ENCODE results near the gene ARHGAP10.

DNA sequence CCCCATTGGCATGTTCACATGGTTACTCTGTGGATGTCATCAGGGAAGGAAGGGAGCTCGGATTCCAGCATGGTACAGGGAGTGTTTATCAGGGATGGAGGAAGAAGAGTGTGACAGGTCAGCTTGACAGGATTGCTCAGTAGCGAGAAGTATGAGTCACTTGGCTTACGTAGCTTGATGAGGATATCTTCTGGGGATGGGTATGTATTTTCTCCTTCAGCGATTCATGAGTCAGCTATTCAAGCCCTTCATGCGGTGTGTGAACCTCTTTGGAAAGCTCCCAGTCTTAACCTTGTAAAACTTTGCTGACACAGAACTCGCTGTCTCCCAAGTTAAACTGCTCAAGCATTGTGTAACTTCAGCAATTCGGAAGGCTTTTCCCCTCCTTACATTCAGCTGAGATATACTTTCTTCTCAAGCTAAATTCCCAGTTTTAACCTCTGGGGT, 275.4 kb downstream of the ARHGAP10 start:
- TF ChIP-seq DPF2 (IDR thresholded peaks at IDR 0.05) = no peak
- no peak for TF ChIP-seq POLR2AphosphoS5 (IDR thresholded peaks at IDR 0.05; ENCODE audit: low read length)
- TF ChIP-seq POLR2A (IDR thresholded peaks at IDR 0.05; ENCODE audit: low read depth, low read length) = no peak
- TF ChIP-seq, protein P1, sequence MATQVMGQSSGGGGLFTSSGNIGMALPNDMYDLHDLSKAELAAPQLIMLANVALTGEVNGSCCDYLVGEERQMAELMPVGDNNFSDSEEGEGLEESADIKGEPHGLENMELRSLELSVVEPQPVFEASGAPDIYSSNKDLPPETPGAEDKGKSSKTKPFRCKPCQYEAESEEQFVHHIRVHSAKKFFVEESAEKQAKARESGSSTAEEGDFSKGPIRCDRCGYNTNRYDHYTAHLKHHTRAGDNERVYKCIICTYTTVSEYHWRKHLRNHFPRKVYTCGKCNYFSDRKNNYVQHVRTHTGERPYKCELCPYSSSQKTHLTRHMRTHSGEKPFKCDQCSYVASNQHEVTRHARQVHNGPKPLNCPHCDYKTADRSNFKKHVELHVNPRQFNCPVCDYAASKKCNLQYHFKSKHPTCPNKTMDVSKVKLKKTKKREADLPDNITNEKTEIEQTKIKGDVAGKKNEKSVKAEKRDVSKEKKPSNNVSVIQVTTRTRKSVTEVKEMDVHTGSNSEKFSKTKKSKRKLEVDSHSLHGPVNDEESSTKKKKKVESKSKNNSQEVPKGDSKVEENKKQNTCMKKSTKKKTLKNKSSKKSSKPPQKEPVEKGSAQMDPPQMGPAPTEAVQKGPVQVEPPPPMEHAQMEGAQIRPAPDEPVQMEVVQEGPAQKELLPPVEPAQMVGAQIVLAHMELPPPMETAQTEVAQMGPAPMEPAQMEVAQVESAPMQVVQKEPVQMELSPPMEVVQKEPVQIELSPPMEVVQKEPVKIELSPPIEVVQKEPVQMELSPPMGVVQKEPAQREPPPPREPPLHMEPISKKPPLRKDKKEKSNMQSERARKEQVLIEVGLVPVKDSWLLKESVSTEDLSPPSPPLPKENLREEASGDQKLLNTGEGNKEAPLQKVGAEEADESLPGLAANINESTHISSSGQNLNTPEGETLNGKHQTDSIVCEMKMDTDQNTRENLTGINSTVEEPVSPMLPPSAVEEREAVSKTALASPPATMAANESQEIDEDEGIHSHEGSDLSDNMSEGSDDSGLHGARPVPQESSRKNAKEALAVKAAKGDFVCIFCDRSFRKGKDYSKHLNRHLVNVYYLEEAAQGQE (IDR thresholded peaks at IDR 0.05; ENCODE audit: low read depth, low read length) = no peak
- no peak for TF ChIP-seq BMI1 (IDR thresholded peaks at IDR 0.05; ENCODE audit: borderline replicate concordance)
- TF ChIP-seq, protein P2, sequence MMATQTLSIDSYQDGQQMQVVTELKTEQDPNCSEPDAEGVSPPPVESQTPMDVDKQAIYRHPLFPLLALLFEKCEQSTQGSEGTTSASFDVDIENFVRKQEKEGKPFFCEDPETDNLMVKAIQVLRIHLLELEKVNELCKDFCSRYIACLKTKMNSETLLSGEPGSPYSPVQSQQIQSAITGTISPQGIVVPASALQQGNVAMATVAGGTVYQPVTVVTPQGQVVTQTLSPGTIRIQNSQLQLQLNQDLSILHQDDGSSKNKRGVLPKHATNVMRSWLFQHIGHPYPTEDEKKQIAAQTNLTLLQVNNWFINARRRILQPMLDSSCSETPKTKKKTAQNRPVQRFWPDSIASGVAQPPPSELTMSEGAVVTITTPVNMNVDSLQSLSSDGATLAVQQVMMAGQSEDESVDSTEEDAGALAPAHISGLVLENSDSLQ (IDR thresholded peaks at IDR 0.05) = no peak
- TF ChIP-seq, protein P3, sequence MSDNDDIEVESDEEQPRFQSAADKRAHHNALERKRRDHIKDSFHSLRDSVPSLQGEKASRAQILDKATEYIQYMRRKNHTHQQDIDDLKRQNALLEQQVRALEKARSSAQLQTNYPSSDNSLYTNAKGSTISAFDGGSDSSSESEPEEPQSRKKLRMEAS (IDR thresholded peaks at IDR 0.05; ENCODE audit: low read depth, low read length) = no peak
- TF ChIP-seq, protein P4, sequence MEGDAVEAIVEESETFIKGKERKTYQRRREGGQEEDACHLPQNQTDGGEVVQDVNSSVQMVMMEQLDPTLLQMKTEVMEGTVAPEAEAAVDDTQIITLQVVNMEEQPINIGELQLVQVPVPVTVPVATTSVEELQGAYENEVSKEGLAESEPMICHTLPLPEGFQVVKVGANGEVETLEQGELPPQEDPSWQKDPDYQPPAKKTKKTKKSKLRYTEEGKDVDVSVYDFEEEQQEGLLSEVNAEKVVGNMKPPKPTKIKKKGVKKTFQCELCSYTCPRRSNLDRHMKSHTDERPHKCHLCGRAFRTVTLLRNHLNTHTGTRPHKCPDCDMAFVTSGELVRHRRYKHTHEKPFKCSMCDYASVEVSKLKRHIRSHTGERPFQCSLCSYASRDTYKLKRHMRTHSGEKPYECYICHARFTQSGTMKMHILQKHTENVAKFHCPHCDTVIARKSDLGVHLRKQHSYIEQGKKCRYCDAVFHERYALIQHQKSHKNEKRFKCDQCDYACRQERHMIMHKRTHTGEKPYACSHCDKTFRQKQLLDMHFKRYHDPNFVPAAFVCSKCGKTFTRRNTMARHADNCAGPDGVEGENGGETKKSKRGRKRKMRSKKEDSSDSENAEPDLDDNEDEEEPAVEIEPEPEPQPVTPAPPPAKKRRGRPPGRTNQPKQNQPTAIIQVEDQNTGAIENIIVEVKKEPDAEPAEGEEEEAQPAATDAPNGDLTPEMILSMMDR (IDR thresholded peaks at IDR 0.05 in 2 of 3, conservative IDR thresholded peaks at IDR 0.05 in 1 of 3; ENCODE audit: control insufficient read depth in 2 of 3, extremely low read depth in 1 of 3, insufficient read depth in 1 of 3, low read depth in 3 of 3, low read length in 3 of 3) = no peak
- no peak for TF ChIP-seq NBN (IDR thresholded peaks at IDR 0.05)
- TF ChIP-seq, protein P5, sequence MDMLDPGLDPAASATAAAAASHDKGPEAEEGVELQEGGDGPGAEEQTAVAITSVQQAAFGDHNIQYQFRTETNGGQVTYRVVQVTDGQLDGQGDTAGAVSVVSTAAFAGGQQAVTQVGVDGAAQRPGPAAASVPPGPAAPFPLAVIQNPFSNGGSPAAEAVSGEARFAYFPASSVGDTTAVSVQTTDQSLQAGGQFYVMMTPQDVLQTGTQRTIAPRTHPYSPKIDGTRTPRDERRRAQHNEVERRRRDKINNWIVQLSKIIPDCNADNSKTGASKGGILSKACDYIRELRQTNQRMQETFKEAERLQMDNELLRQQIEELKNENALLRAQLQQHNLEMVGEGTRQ (IDR thresholded peaks at IDR 0.05; ENCODE audit: borderline replicate concordance, low read depth, low read length) = no peak
- TF ChIP-seq NFIC (IDR thresholded peaks at IDR 0.05; ENCODE audit: low read depth, low read length) = no peak

Measured in GM12878 (cell line).